GM18511 (cell line): ENCODE results near the gene NAV2.

Source experiments
- ATAC-seq: cut with Tn5 transposase; IDR thresholded peaks from one replicate; pipeline ENCODE4 v1.9.1; 2021; ENCODE audit warnings: mild to moderate bottlenecking, moderate library complexity; ENCODE audit not compliant: unreplicated experiment

The NAV2 gene

GRCh38 chr11:19712281-19713195 lies at the start of gene NAV2:
NAV2 (plus strand) TSS chr11:19712837; CDS start chr11:19713696, 859 bp downstream.
- ATAC-seq, result peak; percentile 98

DNA sequence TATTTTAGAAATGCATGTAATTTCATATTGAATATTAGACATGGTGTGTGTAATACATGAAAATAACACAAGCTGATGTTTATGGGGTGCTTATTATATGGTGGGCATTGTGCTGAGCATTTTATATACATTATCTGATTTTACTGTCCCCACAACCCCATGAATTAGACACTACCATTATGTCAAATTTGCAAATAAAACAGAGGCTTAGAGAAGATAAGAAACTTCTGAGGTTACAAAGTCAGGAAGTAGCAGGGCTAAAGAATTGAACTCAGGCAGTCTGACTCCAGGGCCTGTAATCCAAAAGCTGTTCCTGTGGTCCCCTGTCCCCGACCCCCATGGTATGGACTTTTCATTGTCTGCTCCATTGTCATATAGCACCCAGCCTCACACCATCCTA lies 49.4 kb upstream of the NAV2 start:
- no peak for ATAC-seq

GRCh38 chr11:19664886-19665548 lies 47.6 kb upstream of the NAV2 start:
- no peak for ATAC-seq

- ATAC-seq, result no peak
Measured at GRCh38 chr11:19666951-19667350, 45.7 kb upstream of the NAV2 start.

DNA sequence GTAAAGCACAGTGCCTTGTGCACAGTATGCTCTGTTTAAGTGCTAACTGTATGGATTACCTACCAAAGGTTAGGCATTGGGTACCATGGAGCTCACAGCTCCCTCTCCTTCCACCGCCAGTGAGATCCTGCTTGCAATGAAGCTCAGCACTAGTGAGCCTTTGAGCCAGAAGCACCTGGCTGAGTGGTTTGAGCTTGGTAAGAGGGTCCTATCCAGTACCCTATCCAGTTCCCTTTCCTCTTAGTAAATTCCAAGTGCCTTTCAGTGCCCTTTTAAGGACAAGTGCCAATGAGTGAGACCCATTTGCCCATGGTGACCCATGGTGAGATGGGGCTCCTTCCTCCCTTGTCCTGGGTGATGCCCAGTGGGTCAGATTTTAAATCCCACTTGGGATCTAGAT lies 43.1 kb upstream of the NAV2 start:
- no peak for ATAC-seq

GRCh38 chr11:19670030-19670791 lies 42.4 kb upstream of the NAV2 start:
- no peak for ATAC-seq

DNA sequence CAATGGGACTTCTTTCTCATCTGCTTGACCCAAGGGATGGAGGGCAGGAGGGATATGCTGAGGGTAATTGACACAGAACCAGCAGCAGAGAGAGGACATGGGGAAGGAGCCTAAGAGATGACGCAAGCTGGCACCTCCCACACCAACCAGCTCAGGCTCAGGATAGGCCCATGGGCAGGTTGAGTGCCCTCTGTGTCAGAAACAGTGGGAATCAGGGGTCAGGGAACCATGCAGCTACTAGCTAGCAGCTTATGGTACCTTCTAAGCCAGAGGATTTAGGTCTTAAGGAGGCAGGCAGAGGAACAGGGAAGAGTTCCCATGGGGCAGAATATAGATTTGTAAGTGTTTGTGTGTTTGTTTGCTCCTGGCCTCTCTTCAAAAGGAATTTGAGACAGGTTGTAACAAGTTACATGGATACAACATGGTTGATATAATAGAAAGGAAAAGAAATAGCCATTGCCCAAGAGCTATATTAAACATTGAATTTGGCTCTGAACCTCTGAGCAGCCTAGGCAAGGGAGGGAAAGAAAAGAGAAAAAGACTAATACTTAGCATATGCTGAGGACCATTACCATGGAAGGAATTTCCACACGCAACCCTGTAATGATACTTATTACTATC lies 39.9 kb upstream of the NAV2 start:
- no peak for ATAC-seq

DNA sequence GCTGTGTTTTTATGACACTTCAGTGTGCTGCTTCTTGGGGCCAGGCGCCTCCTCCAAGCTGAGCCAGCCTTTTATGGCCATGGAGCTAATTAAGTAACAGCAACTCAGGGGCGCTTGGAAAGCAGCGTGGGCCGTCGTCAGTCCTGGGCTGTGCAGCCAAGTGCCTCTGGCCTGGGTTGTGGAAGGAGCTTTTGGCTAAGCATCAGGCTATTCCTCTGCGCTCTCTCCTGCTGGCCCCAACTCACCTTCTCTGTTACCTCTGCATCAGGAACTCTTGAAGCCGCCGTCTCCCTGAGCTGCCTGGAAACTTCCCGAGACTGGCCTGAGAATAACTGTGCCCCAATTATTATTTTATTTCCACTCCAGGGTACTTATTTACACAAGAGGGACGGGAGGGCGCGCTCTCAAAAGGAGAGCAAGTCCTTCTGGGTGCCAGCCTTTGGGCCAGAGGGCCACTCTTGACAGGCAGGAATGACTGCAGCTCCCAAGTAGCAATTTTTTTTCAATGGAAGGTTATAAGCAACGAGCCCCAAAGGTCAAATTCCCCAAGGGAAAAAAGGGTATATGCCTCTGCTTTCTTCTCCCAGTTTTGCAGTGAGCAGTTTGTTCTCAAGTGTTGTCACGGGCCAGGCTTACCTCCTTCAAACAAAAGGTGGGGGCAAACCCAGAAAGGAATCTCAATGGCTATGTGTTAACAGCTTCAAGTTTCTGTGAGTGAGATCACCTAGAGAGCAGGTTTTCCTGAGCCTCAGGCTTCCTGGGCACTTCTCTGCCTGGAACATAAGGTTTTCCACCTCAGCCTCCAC lies 38.5 kb upstream of the NAV2 start:
- ATAC-seq, result no peak

DNA sequence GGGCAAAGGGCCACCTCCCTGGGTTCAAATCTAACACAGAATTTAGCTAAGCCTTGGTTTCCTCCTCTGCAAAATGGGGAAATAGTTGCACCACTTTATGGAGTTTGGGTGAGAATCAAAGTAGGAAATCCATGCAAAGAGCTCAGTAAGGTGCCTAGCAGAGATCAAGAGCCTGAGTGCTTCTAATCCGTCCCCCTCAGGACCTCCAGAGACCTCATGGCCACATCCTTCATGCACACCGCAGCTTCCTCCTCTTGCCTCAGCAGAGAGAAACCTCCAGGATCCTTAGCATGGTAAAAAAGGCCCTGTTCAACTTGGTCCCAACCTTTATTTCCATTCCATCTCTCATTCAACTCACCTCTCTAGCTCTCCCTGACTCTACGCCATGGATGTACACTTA lies 37.8 kb upstream of the NAV2 start:
- no peak for ATAC-seq

GRCh38 chr11:19675397-19675796 lies 37.2 kb upstream of the NAV2 start:
- ATAC-seq, result no peak

GRCh38 chr11:19676475-19677380 lies 35.9 kb upstream of the NAV2 start:
- ATAC-seq, result no peak

- ATAC-seq, result no peak
Measured at GRCh38 chr11:19677381-19678080, 35.1 kb upstream of the NAV2 start.

DNA sequence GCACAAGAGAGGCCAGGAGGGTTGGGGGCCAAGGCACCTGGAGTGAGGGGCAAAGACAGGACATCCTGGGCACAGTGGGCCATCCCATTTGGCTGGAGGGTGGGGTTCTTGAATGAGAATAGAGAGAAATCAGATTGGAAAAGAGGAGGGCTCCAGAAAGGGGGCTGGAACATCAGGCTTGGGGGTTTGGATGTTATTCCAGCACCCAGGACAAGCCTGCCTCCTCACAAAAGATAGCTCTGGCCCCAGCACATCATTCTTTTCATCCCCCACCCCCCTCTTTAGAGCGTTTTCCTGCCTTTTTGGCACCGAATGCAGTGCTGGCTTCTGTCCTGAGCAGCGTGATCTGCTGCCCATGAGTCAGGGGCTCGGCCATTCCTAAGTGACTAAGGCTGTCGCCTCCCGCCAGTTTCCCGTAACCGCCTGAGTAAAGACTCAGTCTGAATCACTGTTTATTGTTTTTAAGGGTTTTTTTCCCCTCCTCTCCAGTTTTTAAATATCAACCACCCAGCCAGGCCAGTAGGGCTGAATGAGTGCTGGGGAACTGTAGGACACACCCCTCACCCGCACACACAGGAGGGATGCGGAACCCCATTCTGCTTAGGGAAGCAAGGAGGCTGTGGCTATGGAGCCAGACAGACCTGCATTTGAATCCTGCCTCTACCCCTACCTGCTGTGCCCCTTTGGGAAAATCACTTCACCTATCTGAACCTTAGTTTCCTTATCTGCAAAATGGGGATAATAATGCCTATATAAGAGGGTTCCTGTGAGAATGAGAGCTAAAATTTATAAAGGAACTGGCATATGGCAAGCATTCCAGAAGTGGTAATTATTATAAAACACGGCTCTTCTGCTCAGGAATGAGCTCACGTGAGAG lies 32.4 kb upstream of the NAV2 start:
- no peak for ATAC-seq

GRCh38 chr11:19680829-19681368 lies 31.7 kb upstream of the NAV2 start:
- no peak for ATAC-seq

- no peak for ATAC-seq
Measured at GRCh38 chr11:19683141-19683805, 29.4 kb upstream of the NAV2 start.

- ATAC-seq, result no peak
Measured at GRCh38 chr11:19683862-19684491, 28.7 kb upstream of the NAV2 start.
